Uterus (tissue), 4 donors: ENCODE results near the gene MYO18B. TPM values are rescaled to one million over a fixed set of nuclear protein-coding genes. Genes with fewer than 3 reads are reported as not detected.

Experiments used
- DNase-seq, 2 donors: peaks; one replicate each; pipeline ENCODE4 v3.0.0-alpha.2; 2019 to 2020
- H3K27ac ChIP-seq, 2 donors: fragments of 200-600 bp; sonication (generic); 1 replicate in 1 of 2; 2 replicates in 1 of 2; pipeline ENCODE4 v1.5.1; 2016 to 2018
- H3K27me3 ChIP-seq, 2 donors: fragments of 200-600 bp; sonication (generic); one replicate each; pipeline ENCODE4 v1.5.1; 2018 to 2019; ENCODE audit warnings: control low read depth in 1 of 2
- H3K36me3 ChIP-seq, 2 donors: fragments of 200-600 bp; sonication (generic); one replicate each; pipeline ENCODE4 v1.5.1; 2019; ENCODE audit warnings: control low read depth in 1 of 2
- H3K4me1 ChIP-seq, 2 donors: fragments of 200-600 bp; sonication (generic); one replicate each; pipeline ENCODE4 v1.5.1; 2018 to 2019; ENCODE audit warnings: control low read depth in 1 of 2
- H3K4me3 ChIP-seq, 2 donors: fragments of 200-600 bp; sonication (generic); 1 replicate in 1 of 2; 2 replicates in 1 of 2; pipeline ENCODE4 v1.5.1; 2018 to 2019; ENCODE audit warnings: mild to moderate bottlenecking in 1 of 2
- H3K9me3 ChIP-seq, 2 donors: fragments of 200-600 bp; sonication (generic); one replicate each; pipeline ENCODE4 v1.5.1; 2019; ENCODE audit warnings: control low read depth in 1 of 2
- POLR2A ChIP-seq, 2 donors: fragments of 450-650 bp; IDR thresholded peaks; one replicate each; pipeline ENCODE4 v1.6.1; 2016; ENCODE audit warnings: antibody characterized with exemption in 2 of 2, mild to moderate bottlenecking in 1 of 2, moderate library complexity in 1 of 2
- intact Hi-C: fragments of 100-400 bp; cut with DNase I; formaldehyde crosslinking; loops from one replicate; pipeline ENCODE4 v1.15.1; 2023; ENCODE audit warnings: low total_unique reads
- total RNA-seq, 4 donors: library from RNA; depleted of rRNA in 3 of 4; stranded (reverse); fragments of >200 nt in 3 of 4; gene quantifications; one replicate each; pipeline versions ENCODE4 v1.1.0 to v1.2.4, GENCODE V29; 2014 to 2023
- TF ChIP-seq, protein P1 (sequence below), 4 experiments: fragments of 200-600 bp in 2 of 4; fragments of 450-650 bp in 2 of 4; sonication (generic) in 2 of 4; IDR thresholded peaks; one replicate each; pipeline ENCODE4 v1.5.1; 2016 to 2019; ENCODE audit warnings: antibody characterized with exemption in 4 of 4, mild to moderate bottlenecking in 2 of 4, moderate library complexity in 1 of 4
- donor health status: DM: yes; HTN: yes; CAD: no.

Gene MYO18B
- total RNA-seq, 4 donors from 2014 or later: 0.41 to 0.43 TPM; not detected in 2

DNA sequence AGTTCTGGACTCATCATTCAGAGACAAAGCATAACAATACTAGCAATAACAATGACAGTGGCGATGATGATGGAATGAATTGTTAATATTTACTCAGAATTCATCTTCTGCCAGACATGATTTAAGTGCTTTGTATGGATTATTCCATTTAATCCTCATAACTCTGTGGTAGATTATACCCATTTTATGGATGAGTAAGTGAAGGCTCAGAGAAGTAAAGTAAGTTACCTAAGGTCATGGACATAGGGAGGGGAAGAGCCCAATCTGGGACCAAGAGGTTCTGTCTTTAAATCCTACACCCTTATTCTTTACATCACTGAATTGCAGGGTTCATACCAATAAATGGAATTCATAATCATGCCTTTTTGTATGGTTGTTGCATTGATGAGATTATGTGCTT lies 72.7 kb downstream of the MYO18B start:
- Histone ChIP-seq H3K27me3 (no peaks in the 10 kb centered on the region), H3K9me3 (no peaks in the 10 kb centered on the region), H3K4me3 (no peak overlapping the region), H3K27ac (no peak overlapping the region), H3K4me1 (no peaks in the 10 kb centered on the region), H3K36me3 (no peaks in the 10 kb centered on the region)
- TF ChIP-seq, protein P1, sequence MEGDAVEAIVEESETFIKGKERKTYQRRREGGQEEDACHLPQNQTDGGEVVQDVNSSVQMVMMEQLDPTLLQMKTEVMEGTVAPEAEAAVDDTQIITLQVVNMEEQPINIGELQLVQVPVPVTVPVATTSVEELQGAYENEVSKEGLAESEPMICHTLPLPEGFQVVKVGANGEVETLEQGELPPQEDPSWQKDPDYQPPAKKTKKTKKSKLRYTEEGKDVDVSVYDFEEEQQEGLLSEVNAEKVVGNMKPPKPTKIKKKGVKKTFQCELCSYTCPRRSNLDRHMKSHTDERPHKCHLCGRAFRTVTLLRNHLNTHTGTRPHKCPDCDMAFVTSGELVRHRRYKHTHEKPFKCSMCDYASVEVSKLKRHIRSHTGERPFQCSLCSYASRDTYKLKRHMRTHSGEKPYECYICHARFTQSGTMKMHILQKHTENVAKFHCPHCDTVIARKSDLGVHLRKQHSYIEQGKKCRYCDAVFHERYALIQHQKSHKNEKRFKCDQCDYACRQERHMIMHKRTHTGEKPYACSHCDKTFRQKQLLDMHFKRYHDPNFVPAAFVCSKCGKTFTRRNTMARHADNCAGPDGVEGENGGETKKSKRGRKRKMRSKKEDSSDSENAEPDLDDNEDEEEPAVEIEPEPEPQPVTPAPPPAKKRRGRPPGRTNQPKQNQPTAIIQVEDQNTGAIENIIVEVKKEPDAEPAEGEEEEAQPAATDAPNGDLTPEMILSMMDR (IDR thresholded peaks at IDR 0.05): no peak
- no peak for TF ChIP-seq POLR2A (IDR thresholded peaks at IDR 0.05)
- DNase-seq: no peak
- intact Hi-C loops: no loop called here

DNA sequence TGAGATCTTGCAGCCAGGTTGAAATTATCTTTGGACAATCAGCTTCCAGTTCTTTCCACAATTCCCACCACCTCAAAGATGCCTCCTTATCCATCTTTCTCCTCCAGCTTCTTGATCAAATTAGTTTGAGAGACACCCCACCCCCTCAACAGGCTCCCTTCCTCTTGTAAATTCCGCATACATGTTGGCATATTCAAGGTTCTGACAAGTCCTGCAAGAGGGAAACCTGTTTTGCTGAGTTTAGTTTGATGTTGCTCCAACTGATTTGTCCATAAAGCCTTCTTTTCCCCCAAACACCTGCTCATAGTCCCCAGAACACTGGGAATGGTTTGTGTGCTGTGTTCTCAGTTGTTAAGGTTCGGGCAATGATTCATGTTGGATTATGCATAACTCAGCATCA lies 73.6 kb downstream of the MYO18B start:
- no peaks in the 10 kb centered on the region for H3K36me3 ChIP-seq
- H3K27ac ChIP-seq: no peak overlapping the region
- intact Hi-C loops: no loop called here
- DNase-seq: no peak
- no peaks in the 10 kb centered on the region for H3K9me3 ChIP-seq
- H3K27me3 ChIP-seq: no peaks in the 10 kb centered on the region
- TF ChIP-seq, protein P1 (IDR thresholded peaks at IDR 0.05): no peak
- no peak for TF ChIP-seq POLR2A (IDR thresholded peaks at IDR 0.05)
- no peak overlapping the region for H3K4me3 ChIP-seq
- no peaks in the 10 kb centered on the region for H3K4me1 ChIP-seq

DNA sequence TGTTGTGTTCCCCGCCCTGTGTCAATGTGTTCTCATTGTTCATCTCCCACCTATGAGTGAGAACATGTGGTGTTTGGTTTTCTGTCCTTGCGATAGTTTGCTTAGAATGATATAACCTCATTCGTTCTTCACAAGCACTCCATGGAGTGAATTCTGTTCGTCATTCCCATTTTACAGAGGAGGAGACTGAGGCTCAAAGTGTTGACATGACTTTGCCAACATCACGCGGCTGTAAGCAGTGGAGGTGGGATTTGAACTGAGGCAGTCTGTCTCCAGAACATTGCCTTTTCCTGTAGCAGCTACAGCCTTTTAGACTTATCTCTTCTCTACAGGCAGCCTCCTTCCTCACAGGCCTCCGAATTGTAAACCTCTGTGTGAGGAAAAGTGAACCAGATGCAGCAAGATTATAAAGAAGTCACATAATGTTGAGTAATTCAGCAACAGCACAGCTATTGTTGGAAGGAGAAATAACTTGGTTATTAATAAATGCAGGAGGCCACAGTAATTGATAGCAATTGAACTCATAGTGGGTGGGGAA lies 74.6 kb downstream of the MYO18B start:
- no peaks in the 10 kb centered on the region for H3K9me3 ChIP-seq
- DNase-seq: no peak
- H3K27ac ChIP-seq: no peak overlapping the region
- no peaks in the 10 kb centered on the region for H3K27me3 ChIP-seq
- no peaks in the 10 kb centered on the region for H3K4me1 ChIP-seq
- intact Hi-C loops: no loop called here
- H3K4me3 ChIP-seq: no peak overlapping the region
- TF ChIP-seq POLR2A (IDR thresholded peaks at IDR 0.05): no peak
- TF ChIP-seq, protein P1 (IDR thresholded peaks at IDR 0.05): no peak
- no peaks in the 10 kb centered on the region for H3K36me3 ChIP-seq

DNA sequence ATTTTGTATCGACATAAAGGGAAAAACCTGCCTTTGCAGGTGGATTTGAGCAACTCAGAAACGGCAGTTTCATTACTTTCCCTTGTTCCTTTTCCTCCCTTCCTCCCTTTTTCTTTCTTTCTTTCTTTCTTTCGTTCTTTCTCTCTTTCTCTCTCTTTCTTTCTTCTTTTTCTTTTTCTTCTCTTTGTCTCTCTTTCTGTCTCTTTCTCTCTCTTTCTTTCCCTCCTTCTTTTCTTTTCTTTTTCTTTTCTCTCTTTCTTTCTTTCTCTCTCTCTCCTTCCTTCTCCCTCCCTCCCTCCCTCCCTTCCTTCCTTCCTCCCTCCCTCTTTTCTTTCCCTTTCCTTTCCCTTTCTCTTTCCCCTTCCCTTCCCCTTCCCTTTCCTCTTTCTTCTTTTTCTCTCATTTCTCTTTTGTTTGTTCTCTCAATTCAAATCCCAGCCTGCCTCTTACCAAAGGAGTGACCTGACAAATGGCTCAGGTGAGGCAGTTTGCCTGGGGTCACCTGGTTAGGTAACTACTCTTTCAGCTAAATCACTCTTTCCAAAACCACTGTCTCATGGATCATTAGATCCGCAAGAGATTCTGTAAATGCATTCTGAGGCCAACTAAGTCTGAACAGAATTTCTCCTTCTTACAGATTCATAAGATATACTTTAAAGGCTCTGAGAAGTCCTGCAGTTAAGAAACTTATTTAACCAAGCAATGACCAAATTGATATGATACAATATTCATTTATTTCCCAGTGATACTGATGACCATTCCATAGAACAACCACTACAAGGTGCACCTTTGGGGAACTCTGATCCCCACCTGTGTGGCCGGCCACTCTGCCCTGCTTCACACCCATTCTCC lies 75.3 kb downstream of the MYO18B start:
- H3K27ac ChIP-seq: no peak overlapping the region
- no peaks in the 10 kb centered on the region for H3K36me3 ChIP-seq
- no peaks in the 10 kb centered on the region for H3K4me1 ChIP-seq
- H3K9me3 ChIP-seq: no peaks in the 10 kb centered on the region
- H3K4me3 ChIP-seq: no peak overlapping the region
- H3K27me3 ChIP-seq: no peaks in the 10 kb centered on the region
- intact Hi-C loops: no loop called here
- no peak for DNase-seq
- no peak for TF ChIP-seq POLR2A (IDR thresholded peaks at IDR 0.05)
- TF ChIP-seq, protein P1 (IDR thresholded peaks at IDR 0.05): no peak

DNA sequence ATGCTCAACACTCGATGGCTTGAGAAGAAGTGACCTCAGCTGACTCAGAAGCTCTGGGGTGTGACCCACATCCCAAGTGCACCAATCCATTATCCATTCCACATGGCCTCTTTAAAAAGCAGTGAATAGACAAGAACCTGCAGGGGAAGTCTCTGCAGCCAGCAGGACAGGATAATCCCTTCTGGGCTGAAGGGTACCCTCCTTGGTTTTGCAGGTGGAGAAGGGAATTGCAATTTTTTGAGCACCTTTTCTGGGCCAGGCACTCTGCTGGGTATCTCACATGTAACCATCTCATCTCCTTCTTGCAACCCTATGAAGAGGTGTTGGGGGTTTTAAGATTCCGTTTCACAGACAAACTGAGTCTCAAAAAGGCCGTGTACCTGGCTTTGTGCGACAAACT lies 76.6 kb downstream of the MYO18B start:
- no peaks in the 10 kb centered on the region for H3K9me3 ChIP-seq
- H3K36me3 ChIP-seq: no peaks in the 10 kb centered on the region
- no peaks in the 10 kb centered on the region for H3K4me1 ChIP-seq
- no peak overlapping the region for H3K27ac ChIP-seq
- no peak for DNase-seq
- TF ChIP-seq, protein P1 (IDR thresholded peaks at IDR 0.05): no peak
- intact Hi-C loops: no loop called here
- H3K27me3 ChIP-seq: no peaks in the 10 kb centered on the region
- no peak overlapping the region for H3K4me3 ChIP-seq
